OCI-LY7 (cell line): Measurements from ENCODE around the gene MRFAP1L1.

Experiments used
- EZH2phosphoT487 ChIP-seq: fragments of 200-600 bp; sonication (generic); IDR thresholded peaks from 2 replicates; pipeline ENCODE4 v1.6.1; 2018; ENCODE audit warnings: low read depth, borderline replicate concordance, mild to moderate bottlenecking, mixed run types, antibody characterized with exemption, low read length, moderate library complexity, mixed read lengths
- TF ChIP-seq, protein P1 (sequence below): fragments of 200-600 bp; sonication (generic); conservative IDR thresholded peaks from 2 replicates; pipeline ENCODE4 v1.5.1; 2014; ENCODE audit warnings: mild to moderate bottlenecking, antibody characterized with exemption, low read length, moderate library complexity, mixed read lengths

DNA sequence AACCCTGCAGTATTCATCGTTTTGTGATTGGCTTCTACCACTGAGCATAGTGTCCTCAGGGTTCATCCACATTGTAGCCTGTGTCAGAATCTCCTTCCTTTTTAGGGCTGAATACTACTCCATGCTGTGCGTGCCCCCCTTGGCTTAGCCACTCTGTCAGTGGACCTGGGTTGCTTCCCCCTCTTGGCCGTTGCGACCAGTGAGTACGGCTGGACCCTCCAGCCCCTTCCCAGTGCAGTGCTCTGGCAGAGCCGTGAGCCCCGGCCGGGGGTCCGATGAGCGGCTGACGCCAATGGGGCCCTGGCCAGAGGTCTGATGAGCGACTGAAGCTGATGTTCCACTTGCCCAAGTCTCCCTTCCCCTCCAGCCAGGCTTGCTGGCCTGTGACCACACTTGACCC, 13.2 kb upstream of the MRFAP1L1 start:
- TF ChIP-seq, protein P1, sequence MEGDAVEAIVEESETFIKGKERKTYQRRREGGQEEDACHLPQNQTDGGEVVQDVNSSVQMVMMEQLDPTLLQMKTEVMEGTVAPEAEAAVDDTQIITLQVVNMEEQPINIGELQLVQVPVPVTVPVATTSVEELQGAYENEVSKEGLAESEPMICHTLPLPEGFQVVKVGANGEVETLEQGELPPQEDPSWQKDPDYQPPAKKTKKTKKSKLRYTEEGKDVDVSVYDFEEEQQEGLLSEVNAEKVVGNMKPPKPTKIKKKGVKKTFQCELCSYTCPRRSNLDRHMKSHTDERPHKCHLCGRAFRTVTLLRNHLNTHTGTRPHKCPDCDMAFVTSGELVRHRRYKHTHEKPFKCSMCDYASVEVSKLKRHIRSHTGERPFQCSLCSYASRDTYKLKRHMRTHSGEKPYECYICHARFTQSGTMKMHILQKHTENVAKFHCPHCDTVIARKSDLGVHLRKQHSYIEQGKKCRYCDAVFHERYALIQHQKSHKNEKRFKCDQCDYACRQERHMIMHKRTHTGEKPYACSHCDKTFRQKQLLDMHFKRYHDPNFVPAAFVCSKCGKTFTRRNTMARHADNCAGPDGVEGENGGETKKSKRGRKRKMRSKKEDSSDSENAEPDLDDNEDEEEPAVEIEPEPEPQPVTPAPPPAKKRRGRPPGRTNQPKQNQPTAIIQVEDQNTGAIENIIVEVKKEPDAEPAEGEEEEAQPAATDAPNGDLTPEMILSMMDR = no peak
- TF ChIP-seq EZH2phosphoT487 = no peak
